Measurements from ENCODE around the gene ZMAT5.

ZMAT5 gene

GRCh38 chr22:29766632-29767170 lies at the start of gene ZMAT5:
ZMAT5 (minus strand) TSS chr22:29767007; CDS start chr22:29748544, 18,463 bp downstream.
- peak; percentile 93 for DNase-seq (ENCODE audit: low spot score)

- DNase-seq (ENCODE audit: low spot score), result no peak
Measured at GRCh38 chr22:29816539-29816938, 49.7 kb upstream of the ZMAT5 start.

GRCh38 chr22:29816128-29816527 lies 49.3 kb upstream of the ZMAT5 start:
- no peak for DNase-seq (ENCODE audit: low spot score)

GRCh38 chr22:29815580-29815979 lies 48.8 kb upstream of the ZMAT5 start:
- no peak for DNase-seq (ENCODE audit: low spot score)

- DNase-seq (ENCODE audit: low spot score), result no peak
Measured at GRCh38 chr22:29814003-29814402, 47.2 kb upstream of the ZMAT5 start.

GRCh38 chr22:29813563-29813962 lies 46.8 kb upstream of the ZMAT5 start:
- DNase-seq (ENCODE audit: low spot score), result no peak

GRCh38 chr22:29813126-29813525 lies 46.3 kb upstream of the ZMAT5 start:
- DNase-seq (ENCODE audit: low spot score), result no peak

GRCh38 chr22:29811377-29811776 lies 44.6 kb upstream of the ZMAT5 start:
- DNase-seq (ENCODE audit: low spot score), result peak; percentile 52

- DNase-seq (ENCODE audit: low spot score), result no peak
Measured at GRCh38 chr22:29810216-29810615, 43.4 kb upstream of the ZMAT5 start.

GRCh38 chr22:29806196-29806595 lies 39.4 kb upstream of the ZMAT5 start:
- DNase-seq (ENCODE audit: low spot score), result no peak

GRCh38 chr22:29804985-29805384 lies 38.2 kb upstream of the ZMAT5 start:
- DNase-seq (ENCODE audit: low spot score), result no peak

GRCh38 chr22:29803190-29803589 lies 36.4 kb upstream of the ZMAT5 start:
- DNase-seq (ENCODE audit: low spot score), result no peak

- no peak for DNase-seq (ENCODE audit: low spot score)
Measured at GRCh38 chr22:29801796-29802195, 35.0 kb upstream of the ZMAT5 start.

- DNase-seq (ENCODE audit: low spot score), result no peak
Measured at GRCh38 chr22:29801153-29801552, 34.3 kb upstream of the ZMAT5 start.

- DNase-seq (ENCODE audit: low spot score), result peak; percentile 51
Measured at GRCh38 chr22:29799217-29799680, 32.4 kb upstream of the ZMAT5 start.

GRCh38 chr22:29798801-29799200 lies 32.0 kb upstream of the ZMAT5 start:
- no peak for DNase-seq (ENCODE audit: low spot score)

GRCh38 chr22:29798318-29798717 lies 31.5 kb upstream of the ZMAT5 start:
- DNase-seq (ENCODE audit: low spot score), result no peak

GRCh38 chr22:29797351-29797750 lies 30.5 kb upstream of the ZMAT5 start:
- DNase-seq (ENCODE audit: low spot score), result no peak

GRCh38 chr22:29795663-29796062 lies 28.9 kb upstream of the ZMAT5 start:
- DNase-seq (ENCODE audit: low spot score), result no peak

GRCh38 chr22:29793396-29793795 lies 26.6 kb upstream of the ZMAT5 start:
- DNase-seq (ENCODE audit: low spot score), result no peak

GRCh38 chr22:29790061-29790460 lies 23.3 kb upstream of the ZMAT5 start:
- DNase-seq (ENCODE audit: low spot score), result no peak

GRCh38 chr22:29788339-29789279 lies 21.8 kb upstream of the ZMAT5 start:
- DNase-seq (ENCODE audit: low spot score), result no peak

GRCh38 chr22:29787371-29787980 lies 20.7 kb upstream of the ZMAT5 start:
- no peak for DNase-seq (ENCODE audit: low spot score)

Measured in HuH-7.5 (cell line).